Chondrocyte (in vitro differentiated cells): ENCODE results near the gene MYBPHL. TPM values are rescaled to one million over a fixed set of nuclear protein-coding genes. Genes with fewer than 3 reads are reported as not detected.

Source experiments
- DNase-seq: peaks from one replicate; pipeline ENCODE4 v3.0.0; 2021; ENCODE audit warnings: mixed read lengths, low spot score
- H3K27ac Mint-ChIP-seq: one replicate; pipeline ENCODE4 v1.8.0; 2021; ENCODE audit warnings: mild to moderate bottlenecking, moderate library complexity, mixed read lengths; ENCODE audit not compliant: unreplicated experiment
- H3K27me3 Mint-ChIP-seq: 2 replicates; pipeline ENCODE4 v1.8.0; 2021; ENCODE audit warnings: low read depth, mixed read lengths
- H3K36me3 Mint-ChIP-seq: 2 replicates; pipeline ENCODE4 v1.8.0; 2021; ENCODE audit warnings: low read depth, mixed read lengths
- H3K4me1 Mint-ChIP-seq: 2 replicates; pipeline ENCODE4 v1.8.0; 2021; ENCODE audit warnings: low read depth, mild to moderate bottlenecking, mixed read lengths
- H3K4me3 Mint-ChIP-seq: one replicate; pipeline ENCODE4 v1.8.0; 2021; ENCODE audit warnings: mild to moderate bottlenecking, moderate library complexity, mixed read lengths; ENCODE audit not compliant: unreplicated experiment
- H3K9me3 Mint-ChIP-seq: 2 replicates; pipeline ENCODE4 v1.8.0; 2021; ENCODE audit warnings: low read depth, mixed read lengths
- CTCF ChIP-seq: fragments of 200-600 bp; sonication (generic); IDR thresholded peaks from 2 replicates; pipeline ENCODE4 v1.5.0; 2021; ENCODE audit warnings: antibody characterized with exemption, mild to moderate bottlenecking, moderate library complexity
- total RNA-seq: library from RNA; stranded (reverse); gene quantifications from 3 replicates; pipeline ENCODE4 v1.2.1, GENCODE V29; 2021

MYBPHL gene
- total RNA-seq, 1 donor from 2014 or later: not detected

GRCh38 chr1:109272021-109272799 lies 34.6 kb downstream of the MYBPHL start:
- Mint-ChIP-seq H3K27me3 (no peaks in the 10 kb centered on the region), H3K36me3 (peaks cover 5% of the 10 kb centered on the region), H3K4me1 (peaks cover 31% of the 10 kb centered on the region), H3K27ac (no peak overlapping the region), H3K4me3 (no peak overlapping the region), H3K9me3 (no peaks in the 10 kb centered on the region)
- no peak for TF ChIP-seq CTCF
- DNase-seq: peak; percentile 84

- H3K4me1 Mint-ChIP-seq: peaks cover 34% of the 10 kb centered on the region
- peak overlapping the region; percentile 22 for H3K27ac Mint-ChIP-seq
- DNase-seq: peak; percentile 87
Observed at GRCh38 chr1:109271458-109271857, 35.4 kb downstream of the MYBPHL start.

GRCh38 chr1:109270623-109271317 lies 36.0 kb downstream of the MYBPHL start:
- no peaks in the 10 kb centered on the region for H3K27me3 Mint-ChIP-seq
- no peak overlapping the region for H3K27ac Mint-ChIP-seq
- peak; percentile 93 for DNase-seq
- TF ChIP-seq CTCF: no peak
- H3K4me1 Mint-ChIP-seq: peaks cover 31% of the 10 kb centered on the region
- peaks cover 5% of the 10 kb centered on the region for H3K36me3 Mint-ChIP-seq
- H3K9me3 Mint-ChIP-seq: no peaks in the 10 kb centered on the region
- H3K4me3 Mint-ChIP-seq: no peak overlapping the region

More at GRCh38 chr1:109271458-109271857, 35.4 kb downstream of the MYBPHL start:
- Mint-ChIP-seq H3K27me3 (no peaks in the 10 kb centered on the region), H3K36me3 (peaks cover 5% of the 10 kb centered on the region), H3K9me3 (no peaks in the 10 kb centered on the region), H3K4me3 (no peak overlapping the region)
- TF ChIP-seq CTCF: no peak

- no peaks in the 10 kb centered on the region for H3K9me3 Mint-ChIP-seq
- peaks cover 5% of the 10 kb centered on the region for H3K36me3 Mint-ChIP-seq
- H3K4me3 Mint-ChIP-seq: no peak overlapping the region
- H3K27ac Mint-ChIP-seq: peak overlapping the region; percentile 63
- peak; percentile 91 for DNase-seq
- no peak for TF ChIP-seq CTCF
- H3K4me1 Mint-ChIP-seq: peaks cover 24% of the 10 kb centered on the region
- no peaks in the 10 kb centered on the region for H3K27me3 Mint-ChIP-seq
Observed at GRCh38 chr1:109269981-109270622, 36.7 kb downstream of the MYBPHL start.
